Omental fat pad (tissue), 4 donors: Measurements from ENCODE around the gene CARMIL1. TPM values are rescaled to one million over a fixed set of nuclear protein-coding genes. Genes with fewer than 3 reads are reported as not detected.

Experiments used
- ATAC-seq: fragments of 150-250 bp; one replicate; pipeline ENCODE4 v1.9.1; 2016; ENCODE audit warnings: mild to moderate bottlenecking, moderate library complexity; ENCODE audit not compliant: low FRiP score
- DNase-seq: peaks from one replicate; pipeline ENCODE4 v3.0.0-alpha.2; 2019; ENCODE audit warnings: low spot score
- total RNA-seq, 4 donors: library from RNA; depleted of rRNA; stranded (reverse); fragments of >200 nt; gene quantifications; one replicate each; pipeline ENCODE4 v1.1.0, GENCODE V29; 2016
- TF ChIP-seq, protein P1 (sequence below), 3 donors: fragments of 450-650 bp; IDR thresholded peaks; one replicate each; pipeline ENCODE4 v1.5.1; 2016 to 2017; ENCODE audit warnings: antibody characterized with exemption in 3 of 3, mild to moderate bottlenecking in 3 of 3, moderate library complexity in 2 of 3

Gene CARMIL1
- total RNA-seq, 4 donors from 2014 or later, result 24.4 to 35.3 (median 29.6) TPM

DNA sequence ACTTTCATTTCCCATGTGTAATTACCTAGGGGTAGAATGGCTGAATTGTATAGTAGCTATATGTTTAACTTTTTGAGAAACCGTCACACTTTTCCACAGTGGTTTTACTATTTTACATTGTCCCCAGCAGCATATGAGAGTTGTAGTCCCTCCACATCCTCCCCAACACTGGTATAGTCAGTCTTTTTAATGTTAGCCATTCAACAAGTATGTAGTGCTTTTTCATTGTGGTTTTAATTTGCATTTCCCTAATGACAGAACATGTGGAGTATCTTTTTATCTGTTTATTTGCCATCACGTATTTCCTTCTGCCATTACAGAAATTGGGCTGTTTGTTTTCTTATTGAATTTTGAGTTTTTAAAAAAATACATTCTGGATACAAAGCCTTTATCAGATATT, 148.4 kb downstream of the CARMIL1 start:
- ATAC-seq (no peak), DNase-seq (no peak)
- TF ChIP-seq, protein P1, sequence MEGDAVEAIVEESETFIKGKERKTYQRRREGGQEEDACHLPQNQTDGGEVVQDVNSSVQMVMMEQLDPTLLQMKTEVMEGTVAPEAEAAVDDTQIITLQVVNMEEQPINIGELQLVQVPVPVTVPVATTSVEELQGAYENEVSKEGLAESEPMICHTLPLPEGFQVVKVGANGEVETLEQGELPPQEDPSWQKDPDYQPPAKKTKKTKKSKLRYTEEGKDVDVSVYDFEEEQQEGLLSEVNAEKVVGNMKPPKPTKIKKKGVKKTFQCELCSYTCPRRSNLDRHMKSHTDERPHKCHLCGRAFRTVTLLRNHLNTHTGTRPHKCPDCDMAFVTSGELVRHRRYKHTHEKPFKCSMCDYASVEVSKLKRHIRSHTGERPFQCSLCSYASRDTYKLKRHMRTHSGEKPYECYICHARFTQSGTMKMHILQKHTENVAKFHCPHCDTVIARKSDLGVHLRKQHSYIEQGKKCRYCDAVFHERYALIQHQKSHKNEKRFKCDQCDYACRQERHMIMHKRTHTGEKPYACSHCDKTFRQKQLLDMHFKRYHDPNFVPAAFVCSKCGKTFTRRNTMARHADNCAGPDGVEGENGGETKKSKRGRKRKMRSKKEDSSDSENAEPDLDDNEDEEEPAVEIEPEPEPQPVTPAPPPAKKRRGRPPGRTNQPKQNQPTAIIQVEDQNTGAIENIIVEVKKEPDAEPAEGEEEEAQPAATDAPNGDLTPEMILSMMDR (IDR thresholded peaks at IDR 0.05), result no peak

DNA sequence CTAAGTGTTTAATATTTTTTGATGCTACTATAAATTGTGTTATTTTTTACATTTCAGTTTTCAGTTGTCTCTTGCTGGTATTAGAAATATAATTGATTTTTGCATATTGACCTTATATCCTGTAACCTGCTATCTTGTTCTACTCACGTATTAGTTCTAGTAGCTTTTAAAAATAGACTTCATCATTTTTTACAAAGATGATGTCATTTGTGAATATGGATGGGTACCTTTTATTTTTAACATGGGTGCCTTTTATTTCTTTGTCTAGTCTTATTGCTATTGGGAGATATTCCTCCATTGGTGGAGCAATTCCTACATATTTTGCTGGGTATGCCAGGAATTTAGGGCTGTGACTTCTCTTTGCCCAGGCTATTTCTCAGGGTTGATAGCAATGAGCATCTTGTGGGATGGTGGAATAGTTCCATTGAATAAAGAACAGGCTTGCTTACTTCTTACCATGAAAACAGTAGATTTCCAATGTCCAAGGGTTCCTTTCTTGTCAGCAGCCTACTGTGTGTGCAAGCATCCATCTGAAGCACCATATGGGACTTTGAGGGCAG, 149.7 kb downstream of the CARMIL1 start:
- TF ChIP-seq, protein P1 (IDR thresholded peaks at IDR 0.05), result no peak
- ATAC-seq, result no peak
- no peak for DNase-seq

DNA sequence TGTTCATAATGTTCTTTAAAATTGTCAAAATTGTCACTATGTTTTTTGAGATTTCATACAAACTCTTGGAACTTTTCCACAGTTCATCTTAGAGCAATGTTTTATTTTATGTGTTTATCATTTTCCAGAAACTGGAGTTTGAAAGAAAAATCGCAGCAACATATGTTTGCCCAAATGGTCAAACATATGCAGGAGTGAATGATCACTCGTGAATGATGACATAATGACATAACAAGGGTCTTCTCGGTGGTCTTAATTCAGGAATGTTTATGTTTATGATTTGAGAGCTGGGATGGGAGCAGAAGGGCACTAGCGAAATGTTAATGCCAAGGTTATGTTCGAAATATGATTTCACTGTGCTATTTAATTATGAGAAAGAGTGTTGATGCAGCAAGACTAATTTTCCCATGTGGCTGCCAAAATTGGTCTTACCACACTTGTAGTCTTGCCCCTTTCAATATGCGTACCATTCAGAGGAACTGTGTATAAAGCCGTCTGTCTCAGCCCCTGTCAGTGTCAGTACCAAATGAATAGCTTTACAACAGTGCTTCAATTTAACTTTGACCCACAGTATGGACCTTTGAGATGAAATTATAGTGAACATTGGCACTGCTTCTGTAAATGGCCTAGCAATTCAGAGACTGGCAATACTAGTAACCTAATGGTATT, 152.3 kb downstream of the CARMIL1 start:
- ATAC-seq (no peak), DNase-seq (no peak)
- TF ChIP-seq, protein P1 (IDR thresholded peaks at IDR 0.05), result no peak

DNA sequence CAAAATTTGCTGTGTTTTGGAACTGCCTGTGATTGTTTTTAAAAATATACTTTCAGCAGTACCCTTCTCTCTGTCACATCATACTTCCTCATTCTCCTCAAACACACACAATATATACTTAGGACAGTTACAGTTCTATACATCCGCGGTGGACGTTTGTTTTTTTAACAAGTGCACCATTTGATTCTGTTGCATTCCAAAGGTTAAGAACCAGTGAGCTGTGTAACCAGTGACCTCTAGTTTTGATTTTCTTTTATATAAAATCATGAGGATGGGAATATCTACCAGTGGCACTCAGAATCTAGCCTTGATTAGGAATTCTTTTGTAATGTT, 152.8 kb downstream of the CARMIL1 start:
- DNase-seq (no peak), ATAC-seq (no peak)
- TF ChIP-seq, protein P1 (IDR thresholded peaks at IDR 0.05), result no peak

DNA sequence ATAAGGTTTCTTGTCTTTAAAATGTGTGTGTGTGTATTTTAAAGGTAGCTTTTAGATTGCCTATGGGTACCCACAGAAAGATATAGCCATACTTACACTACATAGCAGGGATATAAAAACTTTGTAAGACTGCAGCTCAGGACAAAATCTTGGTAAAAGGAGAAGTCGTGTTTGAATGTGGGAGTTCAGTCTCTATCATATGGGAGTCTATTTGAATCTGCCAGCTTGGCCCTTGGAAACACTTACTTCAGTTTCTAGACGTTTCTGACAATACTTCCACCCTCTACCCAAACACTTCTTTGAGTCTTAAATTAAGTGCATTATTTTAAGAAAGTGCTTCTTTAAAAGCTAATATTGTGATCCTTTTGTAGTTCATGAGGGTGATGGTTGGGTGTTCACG, 155.7 kb downstream of the CARMIL1 start:
- DNase-seq, result no peak
- no peak for ATAC-seq
- TF ChIP-seq, protein P1 (IDR thresholded peaks at IDR 0.05), result no peak

DNA sequence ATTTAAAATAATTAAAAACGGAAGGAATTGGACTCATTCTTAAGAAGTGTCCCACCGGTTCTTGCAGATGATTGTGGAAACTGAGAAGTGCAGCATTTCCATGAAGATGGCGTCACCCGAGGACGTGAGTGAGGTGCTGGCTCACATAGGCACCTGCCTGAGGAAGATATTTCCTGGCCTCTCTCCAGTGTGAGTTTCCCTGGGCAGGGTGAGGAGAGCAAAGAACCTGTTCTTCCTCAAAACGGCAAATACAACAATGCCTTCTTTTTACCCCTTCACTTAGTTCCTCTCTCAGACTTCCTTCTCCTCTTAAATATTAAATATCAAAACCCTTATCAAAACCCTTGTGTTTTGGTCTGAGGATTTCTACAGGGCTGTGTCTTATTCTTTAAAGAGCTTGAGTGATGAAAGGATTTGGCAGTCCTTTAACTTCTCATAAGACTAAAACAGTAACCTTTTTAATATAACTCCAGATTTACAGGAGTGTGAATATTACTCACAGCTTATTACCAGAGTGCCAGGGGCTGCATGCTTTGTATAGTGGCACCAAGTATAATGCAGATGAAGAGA, 156.3 kb downstream of the CARMIL1 start:
- no peak for DNase-seq
- no peak for ATAC-seq
- TF ChIP-seq, protein P1 (IDR thresholded peaks at IDR 0.05), result no peak

DNA sequence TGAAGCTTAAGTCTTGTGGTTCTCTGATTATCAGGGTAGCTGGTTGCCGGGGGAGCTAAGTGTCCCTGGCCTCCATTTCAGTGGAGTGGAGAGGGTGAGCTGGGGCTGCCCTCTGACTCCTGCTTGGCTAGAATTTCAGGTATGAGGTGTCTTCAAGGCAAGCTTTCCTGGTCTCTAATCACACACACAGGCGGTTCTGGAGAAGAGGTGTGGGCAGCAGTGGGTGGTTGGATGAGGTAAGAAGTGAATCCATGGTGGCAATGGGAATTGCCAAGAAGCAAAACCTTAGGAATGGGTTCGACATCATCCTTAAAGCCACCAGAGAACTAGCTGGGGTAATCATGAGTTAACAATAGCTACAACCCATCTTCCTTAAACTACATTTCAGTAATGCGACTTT, 157.6 kb downstream of the CARMIL1 start:
- TF ChIP-seq, protein P1 (IDR thresholded peaks at IDR 0.05), result no peak
- ATAC-seq (no peak), DNase-seq (no peak)
